HS-27A (cell line): Measurements from ENCODE around the gene ARMC7.
"Not testable (repeated sequence)": the region's sequence is repeated elsewhere in the genome, so short reads cannot be mapped to it uniquely, and the experiment has no call there.

Experiments
- DNase-seq: peaks from one replicate; pipeline ENCODE4 v3.0.0-alpha.2; 2012; ENCODE audit warnings: low read depth, missing footprints

ARMC7 gene

DNA sequence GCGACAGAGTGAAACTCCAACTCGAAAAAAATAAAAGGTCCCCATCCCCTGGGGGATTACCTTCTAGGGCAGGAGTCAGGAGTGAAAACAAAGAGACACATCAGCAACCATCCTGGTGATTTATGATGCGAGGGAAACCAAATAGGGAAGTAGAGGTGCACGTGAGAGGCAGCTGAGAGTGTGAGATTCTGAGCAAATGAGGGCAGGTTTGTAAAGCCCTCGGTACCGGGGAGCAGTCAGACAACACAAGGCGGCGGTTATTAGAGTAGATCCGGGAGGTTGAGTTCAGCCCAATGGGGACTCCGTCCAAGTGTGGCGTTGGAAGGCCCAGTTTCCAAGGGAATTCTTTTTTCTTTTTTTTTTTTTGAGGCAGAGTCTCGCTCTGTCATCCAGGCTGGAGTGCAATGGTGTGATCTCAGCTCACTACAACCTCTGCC is 7.4 kb upstream of the ARMC7 start:
- DNase-seq = no peak

DNA sequence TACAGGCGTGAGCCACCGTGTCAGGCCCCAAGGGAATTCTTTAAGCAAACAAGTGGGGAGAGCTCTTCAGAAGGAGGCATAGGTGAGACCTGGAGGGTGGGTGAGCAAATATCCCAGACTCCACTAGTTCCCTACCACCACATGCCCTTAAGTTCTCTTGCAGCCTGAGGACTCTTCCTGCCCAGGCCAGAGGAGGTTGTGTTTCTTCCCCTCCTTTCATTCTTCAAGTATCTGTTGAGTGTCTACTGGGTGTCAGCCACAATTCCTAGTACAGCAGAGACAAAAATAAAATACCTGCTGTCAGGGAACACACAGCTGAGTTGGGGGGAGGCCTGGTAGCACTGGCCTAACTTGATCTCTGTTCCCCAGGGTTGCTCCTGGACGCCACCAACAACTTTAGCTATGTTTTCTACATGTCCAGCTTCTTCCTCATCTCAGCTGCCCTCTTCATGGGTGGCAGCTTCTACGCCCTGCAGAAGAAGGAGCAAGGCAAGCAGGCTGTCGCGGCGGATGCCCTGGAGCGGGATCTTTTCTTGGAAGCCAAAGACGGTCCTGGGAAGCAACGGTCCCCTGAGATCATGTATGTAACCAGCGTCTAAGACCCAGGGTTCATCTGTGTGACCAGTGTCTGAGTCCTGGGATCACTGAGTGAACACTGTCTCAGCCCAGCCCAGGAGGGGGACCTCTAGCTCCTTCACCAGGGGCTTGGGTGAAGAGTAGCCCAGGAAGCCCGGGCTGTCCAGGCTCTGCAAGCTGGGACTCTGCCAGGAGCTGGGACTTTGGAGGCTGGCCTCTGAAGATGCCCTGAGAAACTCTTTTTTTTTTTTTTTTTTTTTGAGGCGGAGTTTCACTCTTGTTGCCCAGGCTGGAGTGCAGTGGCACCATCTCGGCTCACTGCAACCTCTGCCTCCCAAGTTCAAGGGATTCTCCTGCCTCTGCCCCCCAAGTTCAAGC is 5.9 kb upstream of the ARMC7 start:
- DNase-seq = no peak

DNA sequence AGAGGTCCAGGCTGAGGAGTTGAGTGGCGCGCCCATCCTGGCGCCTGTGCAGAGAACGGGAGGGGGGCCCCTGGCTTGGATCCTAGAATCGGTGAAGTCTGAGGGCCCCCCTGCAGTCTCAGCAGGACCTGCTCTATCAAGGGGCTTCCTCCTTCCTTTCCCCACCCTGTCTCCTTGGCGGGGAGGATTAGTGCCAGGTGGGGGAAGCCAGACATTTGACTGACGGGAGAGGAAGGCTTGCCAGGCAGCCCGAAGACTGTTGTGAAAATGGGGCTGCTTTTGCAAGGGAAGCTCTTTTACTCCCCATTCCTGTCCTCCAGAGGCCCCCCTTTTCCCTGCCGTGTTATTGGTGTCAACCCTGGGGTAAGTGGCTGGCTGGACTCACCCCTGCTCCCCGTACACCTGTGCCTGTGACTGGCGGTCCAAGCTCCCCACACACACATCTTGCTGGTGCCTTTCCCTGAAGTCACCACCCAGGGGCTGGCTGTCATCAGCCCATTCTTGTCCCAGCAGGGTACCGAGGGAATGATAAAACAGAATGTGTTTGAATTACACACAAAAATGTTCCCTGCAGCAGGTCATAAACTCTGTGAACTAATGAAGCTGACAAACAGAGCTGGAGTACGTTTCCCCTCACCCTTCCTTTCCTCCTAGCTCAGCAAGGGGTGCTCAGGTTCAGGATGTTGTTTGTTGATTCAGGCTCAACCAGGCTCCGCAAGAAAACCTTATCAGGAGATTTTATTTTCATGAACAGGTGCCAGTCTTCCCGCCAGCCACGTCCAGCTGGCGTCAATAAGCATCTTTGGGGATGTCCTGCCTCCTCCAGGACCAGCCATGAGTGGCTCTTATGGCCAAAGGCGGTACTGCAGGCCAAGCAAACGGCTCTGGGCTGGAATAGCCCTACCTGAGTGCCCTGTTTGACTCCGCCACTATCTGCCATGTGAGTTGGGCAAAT is 4.4 kb upstream of the ARMC7 start:
- no peak for DNase-seq

DNA sequence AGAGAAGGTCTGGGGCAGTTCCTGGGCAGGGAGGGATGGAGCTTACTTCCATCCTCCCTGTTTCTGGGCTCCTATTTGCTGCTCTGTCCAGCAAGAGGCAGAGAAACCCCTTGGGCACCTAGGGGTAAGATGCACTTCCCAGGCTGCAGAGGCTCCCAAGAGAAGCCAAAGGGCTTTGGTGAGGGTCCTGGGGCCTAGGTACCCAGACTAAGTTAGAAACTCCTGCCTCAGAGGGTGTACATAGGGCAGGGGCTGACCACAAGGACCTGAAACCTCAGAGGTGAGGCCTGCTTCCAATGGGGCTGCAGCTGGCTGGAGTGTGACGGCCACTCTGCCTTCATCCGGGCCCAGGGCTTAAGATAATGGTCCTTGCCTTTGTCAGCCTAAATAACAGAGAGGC is 1.6 kb upstream of the ARMC7 start:
- no peak for DNase-seq

DNA sequence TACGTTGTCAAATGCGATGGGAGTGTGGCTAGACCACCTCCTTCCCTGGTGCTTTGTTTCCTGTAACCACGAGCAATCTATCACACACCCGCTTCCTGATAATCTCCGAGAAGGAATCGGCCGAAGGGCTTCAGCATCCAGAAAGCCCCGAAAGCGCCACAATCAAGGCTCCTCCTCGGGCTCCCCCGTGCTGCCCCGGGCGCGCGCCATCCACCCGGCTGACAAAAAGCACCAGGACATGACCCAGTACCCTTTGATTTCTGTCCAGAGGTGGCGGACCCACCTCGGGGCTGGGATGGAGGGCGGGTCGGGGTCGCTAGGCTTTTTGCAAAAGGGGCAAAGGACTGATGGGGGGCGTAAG is 743 bp upstream of the ARMC7 start:
- no peak for DNase-seq

DNA sequence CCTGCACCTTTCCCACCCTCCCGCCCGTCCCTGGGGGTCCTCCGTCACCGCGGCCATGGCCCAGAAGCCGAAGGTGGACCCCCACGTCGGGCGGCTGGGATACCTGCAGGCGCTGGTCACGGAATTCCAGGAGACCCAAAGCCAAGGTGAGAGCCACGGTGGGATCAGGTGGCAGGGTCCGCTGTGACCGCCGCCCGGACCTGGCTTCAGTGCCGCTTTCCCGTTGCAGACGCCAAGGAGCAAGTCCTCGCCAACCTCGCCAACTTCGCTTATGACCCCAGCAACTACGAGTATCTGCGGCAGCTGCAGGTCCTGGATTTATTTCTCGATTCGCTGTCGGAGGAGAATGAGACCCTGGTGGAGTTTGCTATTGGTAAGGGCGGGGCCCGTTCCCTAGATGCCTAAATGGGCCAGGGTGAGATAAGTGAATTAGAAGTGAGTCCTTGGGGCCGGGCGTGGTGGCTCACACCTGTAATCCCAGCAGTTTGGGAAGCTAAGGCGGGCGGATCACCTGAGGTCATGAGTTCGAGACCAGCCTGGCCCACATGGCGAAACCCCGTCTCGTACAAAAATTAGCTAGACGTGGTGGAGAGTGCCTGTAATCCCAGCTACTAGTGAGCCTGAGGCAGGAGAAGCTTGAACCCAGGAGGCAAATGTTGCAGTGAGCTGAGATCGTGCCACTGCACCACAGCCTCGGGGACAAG is 617 bp downstream of the ARMC7 start:
- no peak for DNase-seq

DNA sequence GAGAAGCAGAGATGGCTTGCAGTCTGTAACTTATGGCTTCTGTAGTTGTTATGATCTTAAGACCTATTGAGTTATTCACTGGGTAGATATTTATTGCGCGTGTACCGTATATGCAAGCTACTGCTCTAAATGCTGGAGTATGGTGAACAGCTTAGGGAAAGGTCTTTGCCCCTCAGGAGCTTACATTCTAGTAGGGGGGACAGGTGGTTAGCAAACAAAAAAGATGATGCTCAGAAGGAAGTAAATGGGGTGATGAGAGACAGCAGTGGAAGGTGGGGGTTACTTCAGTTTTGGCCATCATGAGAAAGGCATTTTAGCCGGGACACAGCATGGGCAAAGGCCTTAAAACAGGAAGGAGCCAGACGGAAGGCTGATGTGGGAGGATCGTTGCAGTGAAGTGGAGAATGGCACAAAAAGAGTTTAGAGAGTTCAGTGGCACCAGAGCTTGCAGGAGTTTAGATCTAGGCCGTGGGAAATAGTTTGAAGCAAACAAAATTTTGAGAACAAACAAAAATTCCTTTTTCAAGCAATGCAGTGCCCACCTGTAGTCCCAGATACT is 2.1 kb downstream of the ARMC7 start:
- DNase-seq = no peak

DNA sequence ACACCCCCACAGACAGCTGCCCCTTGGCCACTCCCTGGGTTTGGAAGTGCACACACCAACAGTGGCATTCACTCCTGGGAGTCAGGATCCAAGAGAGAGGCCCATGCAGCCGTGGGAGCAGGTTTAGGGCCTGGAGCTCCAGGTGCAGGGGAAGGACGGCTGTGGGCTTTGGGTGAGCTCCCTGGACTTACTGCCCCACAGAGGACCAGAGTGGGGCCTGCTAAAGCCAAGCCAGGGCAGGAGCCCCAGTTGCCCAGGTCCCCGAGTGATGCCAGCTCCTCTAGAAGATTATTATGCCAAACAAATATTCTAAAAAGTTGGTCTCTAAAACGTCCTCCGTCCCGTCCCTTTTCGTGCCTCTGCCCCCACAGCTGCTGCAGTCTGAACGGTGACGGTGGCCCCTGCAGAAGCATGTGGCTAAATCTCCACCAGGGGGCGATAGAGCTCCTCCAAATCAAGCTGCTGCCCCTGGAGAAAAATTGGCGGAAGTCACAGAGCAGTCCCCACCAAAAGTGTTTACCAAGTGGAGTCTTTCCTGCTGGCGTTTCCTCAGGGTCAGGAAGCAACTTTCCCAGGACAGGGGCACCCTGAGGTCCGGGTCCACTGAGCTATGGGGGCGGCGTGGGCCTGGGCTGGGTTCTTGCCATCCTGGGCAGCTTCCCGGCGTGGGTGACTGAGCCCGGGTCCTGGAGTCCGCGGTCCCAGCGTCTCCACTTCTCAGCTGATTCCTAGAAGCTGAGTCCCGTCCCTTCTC is 4.2 kb downstream of the ARMC7 start:
- DNase-seq = peak; percentile 55

DNA sequence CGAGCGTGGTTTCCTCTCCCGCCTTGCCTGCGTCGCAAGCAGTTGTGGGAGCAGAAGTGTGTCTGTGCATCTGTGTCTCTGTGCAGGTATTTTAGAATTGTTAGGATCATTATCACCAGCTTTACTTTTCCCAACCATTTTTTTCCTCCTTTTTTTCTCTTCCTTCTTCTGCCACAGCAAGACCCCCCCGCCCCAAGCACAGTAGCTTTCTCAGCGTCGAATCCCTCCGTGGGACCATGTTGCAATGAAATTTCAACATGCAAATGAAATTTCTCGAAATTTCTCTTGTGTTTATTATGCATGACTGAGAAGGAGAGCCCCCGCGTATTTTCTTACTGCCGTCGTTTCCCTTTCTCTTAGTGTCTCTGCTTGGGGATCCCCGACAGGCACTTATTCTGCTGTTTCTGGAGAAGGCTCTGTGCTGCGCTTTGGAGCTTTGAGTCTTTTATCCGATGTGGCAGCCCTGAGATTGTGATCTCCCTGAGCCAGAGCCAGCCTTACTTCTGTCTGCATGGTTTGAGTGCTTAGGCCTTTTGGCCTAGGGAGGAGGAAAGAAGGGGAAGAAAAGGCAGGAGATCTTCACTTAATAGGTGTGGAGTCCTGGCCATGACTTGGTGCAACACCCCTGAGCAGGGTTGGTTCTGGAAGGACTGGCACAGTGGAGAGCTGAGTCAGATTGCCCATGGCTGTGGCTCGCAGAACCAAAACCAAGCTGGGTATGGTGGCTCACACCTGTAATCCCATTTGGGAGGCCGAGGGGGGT is 5.0 kb downstream of the ARMC7 start:
- DNase-seq = no peak

DNA sequence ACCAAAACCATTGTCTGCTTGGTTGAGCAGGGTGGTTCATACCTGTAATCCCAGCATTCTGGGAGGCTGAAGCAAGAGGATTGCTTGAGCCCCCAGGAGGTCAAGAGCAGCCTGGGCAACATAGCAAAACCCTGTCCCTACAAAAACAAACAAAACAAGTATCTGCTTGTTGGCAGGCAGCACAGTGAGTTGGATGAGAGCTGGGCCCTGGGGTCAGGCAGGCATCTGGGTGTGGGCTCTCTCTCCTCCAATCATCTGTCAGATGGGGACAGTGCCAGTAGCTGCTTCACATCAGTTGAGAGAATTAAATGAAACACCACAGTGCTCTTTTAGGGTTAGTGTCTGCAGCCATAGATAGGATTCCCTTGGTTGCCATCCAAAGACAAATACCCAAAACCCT is 5.8 kb downstream of the ARMC7 start:
- DNase-seq = no peak

DNA sequence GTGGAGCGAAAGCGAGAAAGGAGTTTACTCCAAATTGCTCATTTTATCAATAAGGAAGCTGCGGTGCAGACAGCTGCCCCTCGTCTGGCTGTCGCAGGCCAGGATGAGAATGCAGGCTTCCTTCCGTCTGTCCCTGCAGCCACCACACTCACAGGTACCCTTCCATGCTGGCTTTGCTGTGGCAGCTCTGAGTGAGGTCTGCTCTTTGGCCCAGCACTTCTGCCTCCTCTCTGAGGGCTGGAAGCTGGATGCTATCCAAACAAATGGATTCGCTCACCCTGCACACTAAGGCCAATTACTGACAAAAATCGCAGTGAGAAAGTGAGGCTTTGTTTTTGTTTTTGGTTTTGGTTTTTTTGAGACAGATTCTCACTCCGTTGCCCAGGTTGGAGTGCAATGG is 7.0 kb downstream of the ARMC7 start:
- no peak for DNase-seq

DNA sequence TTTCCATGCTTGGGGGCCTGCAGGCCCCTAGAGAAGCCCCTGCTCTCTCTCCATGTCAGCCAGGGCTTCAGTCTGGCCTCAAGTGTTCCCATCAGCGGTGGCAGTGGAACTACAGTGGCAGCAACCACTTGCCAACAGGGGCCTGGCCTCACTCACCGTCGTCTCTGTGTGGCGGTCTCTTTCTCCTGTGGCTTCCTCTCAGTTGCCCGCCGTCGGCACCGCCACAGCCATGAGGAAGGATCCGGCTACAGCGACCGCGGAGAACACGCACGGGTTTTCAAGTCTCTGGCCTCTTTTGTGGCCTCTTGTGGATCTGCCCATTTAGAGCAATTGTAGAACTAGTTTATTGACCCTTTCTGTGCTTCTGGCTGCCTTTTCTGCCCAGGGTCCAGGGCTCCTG is 8.5 kb downstream of the ARMC7 start:
- no peak for DNase-seq

DNA sequence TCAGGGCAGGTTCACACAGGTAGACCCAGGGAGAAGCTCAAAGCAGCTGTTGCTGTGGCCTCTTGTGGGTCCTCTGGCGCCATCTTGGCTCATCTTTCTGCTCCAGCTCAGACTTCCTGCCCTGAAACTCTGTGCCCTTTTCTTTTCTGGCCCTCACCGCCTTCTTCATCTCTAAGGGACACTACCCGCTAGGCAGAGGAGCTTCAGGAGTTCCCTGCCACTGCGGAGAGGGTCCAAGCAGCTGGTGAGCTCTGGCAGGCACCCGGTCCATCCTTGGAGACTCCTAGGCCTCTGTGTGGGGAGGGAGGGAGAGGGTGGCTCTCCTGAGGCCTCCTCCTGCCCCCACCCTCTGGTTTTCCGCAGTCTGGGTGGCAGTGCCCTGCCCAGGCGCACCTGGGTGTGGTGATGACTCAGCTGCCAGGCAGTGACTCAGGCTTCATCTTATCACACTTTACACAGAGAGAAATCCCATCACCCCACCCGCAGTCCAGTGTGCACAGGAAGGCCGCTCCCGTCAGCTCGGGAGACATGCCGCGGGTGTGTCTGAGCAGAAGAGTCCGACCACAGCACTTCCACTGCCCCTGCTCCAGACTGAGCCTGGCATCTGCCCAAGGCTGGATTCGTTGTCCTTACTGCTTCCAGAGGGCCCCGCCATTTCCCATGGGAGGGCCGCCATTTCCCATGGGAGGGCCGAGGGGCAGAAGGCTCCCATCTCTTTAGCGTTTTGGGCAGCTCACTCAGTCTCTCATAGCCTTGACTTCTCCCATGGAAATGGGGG is 14.5 kb downstream of the ARMC7 start:
- peak; percentile 91 for DNase-seq

DNA sequence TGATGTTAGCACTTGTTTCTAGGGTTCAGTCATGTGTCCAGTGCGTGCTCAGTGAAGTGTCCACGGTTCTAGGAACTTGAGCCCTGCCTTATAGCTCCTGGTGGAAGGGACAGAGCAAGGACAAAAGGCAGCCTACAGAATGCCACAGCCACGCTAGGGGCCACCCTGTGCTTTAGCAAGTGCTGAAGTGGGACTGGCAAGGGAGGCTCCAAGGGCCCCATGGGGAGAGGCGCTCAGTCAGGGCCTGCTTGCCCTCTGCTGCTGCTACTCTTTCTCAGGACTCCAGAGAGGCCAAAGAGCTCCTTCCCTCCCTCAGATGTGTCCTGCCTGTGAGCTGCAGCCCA is 15.0 kb downstream of the ARMC7 start:
- DNase-seq = no peak

DNA sequence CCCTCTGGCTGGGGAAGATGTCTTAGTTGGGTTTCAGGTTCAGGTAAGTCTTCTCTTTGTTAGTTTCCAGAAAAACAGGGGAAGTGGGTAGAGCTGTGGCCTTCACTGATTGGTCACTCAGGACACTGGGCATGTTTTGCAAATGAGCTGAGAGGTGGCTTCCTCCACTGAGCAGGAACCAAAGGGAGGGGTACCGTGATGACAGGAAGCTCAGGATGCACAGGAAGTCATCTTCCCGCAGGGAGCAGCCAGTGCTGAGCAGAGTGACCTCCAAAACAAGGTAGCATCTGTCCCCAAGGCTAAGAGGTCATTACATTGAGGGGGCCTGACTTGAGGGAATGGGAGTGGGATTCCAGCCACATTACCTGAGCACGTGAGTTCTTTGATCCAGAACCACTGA is 16.2 kb downstream of the ARMC7 start:
- DNase-seq = no peak

DNA sequence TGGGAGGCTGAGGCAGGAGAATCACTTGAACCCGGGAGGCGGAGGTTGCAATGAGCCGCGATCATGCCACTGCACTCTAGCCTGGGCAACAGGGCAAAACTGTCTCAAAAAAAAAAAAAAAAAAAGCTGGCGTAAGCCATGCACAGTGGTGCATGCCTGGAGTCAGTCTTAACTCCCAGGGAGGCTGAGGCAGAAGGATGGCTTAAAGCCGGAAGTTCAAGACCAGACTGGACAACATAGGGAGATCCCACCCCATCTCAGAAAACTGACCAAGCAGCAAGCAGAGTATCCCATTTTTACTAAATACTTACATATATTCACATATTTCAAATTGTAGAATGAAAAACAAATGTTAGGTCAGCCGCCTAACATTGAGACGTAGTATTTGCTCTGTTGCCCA is 17.2 kb downstream of the ARMC7 start:
- no peak for DNase-seq

DNA sequence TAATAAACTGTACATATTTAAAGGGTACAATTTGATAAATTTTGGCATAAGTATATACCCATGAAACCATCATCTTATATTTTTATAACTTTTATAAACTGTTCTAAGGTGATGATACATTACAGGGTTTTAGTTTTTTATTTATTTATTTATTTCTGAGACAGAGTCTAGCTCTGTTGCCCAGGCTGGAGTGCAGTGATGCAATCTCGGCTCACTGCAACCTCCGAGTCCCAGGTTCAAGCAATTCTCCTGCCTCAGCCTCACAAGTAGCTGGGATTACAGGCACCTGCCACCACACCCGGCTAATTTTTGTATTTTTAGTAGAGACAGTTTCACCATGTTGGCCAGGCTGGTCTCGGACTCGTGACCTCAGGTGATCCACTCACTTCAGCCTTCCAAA is 18.2 kb downstream of the ARMC7 start:
- not testable (repeated sequence) for DNase-seq

DNA sequence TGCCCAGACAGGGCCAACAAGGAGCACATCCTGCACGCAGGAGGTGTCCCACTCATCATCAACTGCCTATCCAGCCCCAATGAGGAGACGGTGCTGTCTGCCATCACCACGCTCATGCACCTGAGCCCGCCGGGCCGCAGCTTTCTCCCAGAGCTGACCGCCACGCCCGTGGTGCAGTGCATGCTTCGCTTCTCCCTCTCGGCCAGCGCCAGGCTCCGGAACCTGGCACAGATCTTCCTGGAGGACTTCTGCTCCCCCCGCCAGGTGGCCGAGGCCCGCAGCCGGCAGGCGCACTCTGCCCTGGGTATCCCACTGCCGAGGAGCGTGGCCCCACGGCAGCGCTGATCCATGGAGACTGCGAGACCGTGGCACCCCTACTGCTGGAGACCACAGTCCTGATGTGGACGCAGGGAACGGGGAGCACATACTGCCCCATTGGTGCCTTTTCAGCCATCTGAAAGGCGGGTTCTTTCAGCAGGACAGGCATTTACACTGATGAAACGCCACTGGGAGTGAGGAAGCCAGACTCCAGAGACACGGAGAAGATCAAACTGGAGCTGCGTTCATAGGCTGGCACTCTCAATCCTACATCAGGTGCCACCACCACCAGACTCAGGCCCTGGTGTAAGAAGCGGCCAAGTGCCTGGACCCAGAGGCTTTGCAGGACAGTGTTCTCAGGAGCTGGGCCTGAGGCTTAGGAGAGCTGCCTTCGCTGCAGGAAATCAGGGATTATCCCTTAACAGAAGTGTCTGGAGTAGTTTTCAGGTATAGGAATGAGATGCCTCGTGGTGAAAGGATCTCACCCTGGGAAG is 19.1 kb downstream of the ARMC7 start:
- DNase-seq = no peak

DNA sequence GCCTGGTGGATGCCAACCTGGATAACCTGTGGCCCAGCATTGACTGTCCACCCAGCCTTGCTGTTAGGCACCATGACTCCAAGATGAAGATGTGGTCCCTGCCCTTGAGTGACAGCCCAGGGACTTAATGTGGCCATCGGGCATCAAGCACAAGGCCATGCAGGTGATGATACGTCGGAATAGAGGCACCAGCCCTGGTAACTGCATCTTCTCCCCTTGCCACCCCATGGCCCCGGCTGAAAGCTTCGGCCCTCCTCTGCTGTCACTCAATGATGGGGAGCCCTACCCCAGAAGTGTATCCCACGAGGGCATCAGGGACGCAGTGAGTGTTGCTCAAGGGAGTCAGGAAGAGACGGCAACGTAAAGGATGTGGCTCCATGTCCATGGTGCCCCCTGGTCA is 19.8 kb downstream of the ARMC7 start:
- DNase-seq = no peak
